Left kidney (tissue), 2 donors: ENCODE measurements around the gene EDRF1. TPM values are rescaled to one million over a fixed set of nuclear protein-coding genes. Genes with fewer than 3 reads are reported as not detected.
"Not testable (repeated sequence)": the region's sequence is repeated elsewhere in the genome, so short reads cannot be mapped to it uniquely, and the experiment has no call there.

ENCODE experiments used
- DNase-seq: peaks from one replicate; pipeline ENCODE4 v3.0.0-alpha.2; 2013
- polyA plus RNA-seq: library from polyadenylated mRNA; unstranded; fragments of 120-200 nt; gene quantifications from one replicate; pipeline ENCODE4 v1.2.1, GENCODE V29; 2013; ENCODE audit not compliant: insufficient read length

EDRF1 gene
- polyA plus RNA-seq, 1 donor, result 58.4 TPM

- no peak for DNase-seq
Observed at GRCh38 chr10:125700355-125700911, 19.1 kb upstream of the EDRF1 start.

GRCh38 chr10:125707541-125708468 lies 11.7 kb upstream of the EDRF1 start:
- DNase-seq, result no peak

- DNase-seq, result no peak
Observed at GRCh38 chr10:125708971-125709503, 10.5 kb upstream of the EDRF1 start.

- DNase-seq, result no peak
Observed at GRCh38 chr10:125709553-125710474, 9.7 kb upstream of the EDRF1 start.

GRCh38 chr10:125711110-125711750 lies 8.3 kb upstream of the EDRF1 start:
- DNase-seq, result no peak

- not testable (repeated sequence) for DNase-seq
Observed at GRCh38 chr10:125714728-125715127, 4.8 kb upstream of the EDRF1 start.

- DNase-seq, result no peak
Observed at GRCh38 chr10:125720002-125720382, 483 bp downstream of the EDRF1 start.

GRCh38 chr10:125721035-125721434 lies 1.5 kb downstream of the EDRF1 start:
- no peak for DNase-seq

- DNase-seq, result no peak
Observed at GRCh38 chr10:125722811-125723210, 3.3 kb downstream of the EDRF1 start.

GRCh38 chr10:125726914-125727313 lies 7.4 kb downstream of the EDRF1 start:
- DNase-seq, result no peak

- DNase-seq, result no peak
Observed at GRCh38 chr10:125727436-125727835, 7.9 kb downstream of the EDRF1 start.

- DNase-seq, result no peak
Observed at GRCh38 chr10:125734148-125734547, 14.6 kb downstream of the EDRF1 start.

- DNase-seq, result no peak
Observed at GRCh38 chr10:125734823-125735222, 15.3 kb downstream of the EDRF1 start.

GRCh38 chr10:125738206-125738605 lies 18.7 kb downstream of the EDRF1 start:
- no peak for DNase-seq

GRCh38 chr10:125739994-125740679 lies 20.6 kb downstream of the EDRF1 start:
- no peak for DNase-seq

GRCh38 chr10:125742465-125742864 lies 23.0 kb downstream of the EDRF1 start:
- DNase-seq, result no peak

- no peak for DNase-seq
Observed at GRCh38 chr10:125744909-125745308, 25.4 kb downstream of the EDRF1 start.

- no peak for DNase-seq
Observed at GRCh38 chr10:125747417-125747816, 27.9 kb downstream of the EDRF1 start.

GRCh38 chr10:125756196-125756595 lies 36.7 kb downstream of the EDRF1 start:
- DNase-seq, result no peak

- no peak for DNase-seq
Observed at GRCh38 chr10:125756853-125757487, 37.5 kb downstream of the EDRF1 start.

- DNase-seq, result no peak
Observed at GRCh38 chr10:125757742-125758141, 38.2 kb downstream of the EDRF1 start.
